Liver (tissue), 9 donors: ENCODE measurements around the gene PCYT2. TPM values are rescaled to one million over a fixed set of nuclear protein-coding genes. Genes with fewer than 3 reads are reported as not detected.

Source experiments
- DNase-seq: peaks from one replicate; pipeline ENCODE4 v3.0.0-alpha.2; 2017; ENCODE audit warnings: low spot score
- H3K27ac ChIP-seq, 2 donors: one replicate each; pipeline ENCODE4 v1.7.0; 2013; ENCODE audit warnings: inconsistent platforms in 2 of 2, low read length in 2 of 2, control low read depth in 1 of 2, low read depth in 1 of 2, mild to moderate bottlenecking in 1 of 2
- H3K27me3 ChIP-seq, 4 donors: one replicate each; pipeline versions ENCODE4 v1.6.1 to v1.7.0; 2013; ENCODE audit warnings: low read length in 3 of 4, inconsistent platforms in 1 of 4, mild to moderate bottlenecking in 1 of 4, moderate library complexity in 1 of 4; ENCODE audit not compliant: control insufficient read depth in 4 of 4, insufficient read depth in 4 of 4
- H3K36me3 ChIP-seq, 4 donors: one replicate each; pipeline versions ENCODE4 v1.6.1 to v1.7.0; 2013; ENCODE audit warnings: low read length in 3 of 4, mild to moderate bottlenecking in 3 of 4, low read depth in 1 of 4, moderate library complexity in 1 of 4; ENCODE audit not compliant: control insufficient read depth in 4 of 4, insufficient read depth in 3 of 4
- H3K4me1 ChIP-seq, 4 donors: one replicate each; pipeline versions ENCODE4 v1.6.1 to v1.7.0; 2013; ENCODE audit warnings: low read length in 3 of 4, mild to moderate bottlenecking in 3 of 4, moderate library complexity in 1 of 4; ENCODE audit not compliant: control insufficient read depth in 4 of 4, insufficient read depth in 4 of 4
- H3K4me3 ChIP-seq, 3 donors: one replicate each; pipeline versions ENCODE4 v1.6.1 to v1.7.0; 2013; ENCODE audit warnings: low read length in 3 of 3, control low read depth in 1 of 3, low read depth in 1 of 3, mild to moderate bottlenecking in 1 of 3
- H3K9ac ChIP-seq, 2 donors: one replicate each; pipeline ENCODE4 v1.7.0; 2013; ENCODE audit warnings: low read length in 2 of 2, mild to moderate bottlenecking in 2 of 2, moderate library complexity in 2 of 2, control low read depth in 1 of 2, low read depth in 1 of 2
- H3K9me3 ChIP-seq, 4 donors: one replicate each; pipeline versions ENCODE4 v1.6.1 to v1.7.0; 2013; ENCODE audit warnings: low read length in 3 of 4; ENCODE audit not compliant: control insufficient read depth in 4 of 4
- EGR1 ChIP-seq, 2 donors: IDR thresholded peaks; 2 replicates each; pipeline ENCODE4 v1.6.1; 2016 to 2018; ENCODE audit warnings: antibody characterized with exemption in 2 of 2, low read depth in 2 of 2
- FOXA1 ChIP-seq: IDR thresholded peaks from 2 replicates; pipeline ENCODE4 v1.6.1; 2016; ENCODE audit warnings: antibody characterized with exemption
- FOXA2 ChIP-seq: IDR thresholded peaks from 2 replicates; pipeline ENCODE4 v1.6.1; 2016; ENCODE audit warnings: antibody characterized with exemption
- GABPA ChIP-seq, 2 donors: IDR thresholded peaks in 1 of 2; conservative IDR thresholded peaks in 1 of 2; 2 replicates each; pipeline ENCODE4 v1.6.1; 2016; ENCODE audit warnings: antibody characterized with exemption in 2 of 2, mild to moderate bottlenecking in 1 of 2, moderate library complexity in 1 of 2
- HNF4A ChIP-seq, 2 donors: conservative IDR thresholded peaks; 2 replicates each; pipeline ENCODE4 v1.6.1; 2016; ENCODE audit warnings: antibody characterized with exemption in 2 of 2, mild to moderate bottlenecking in 2 of 2
- HNF4G ChIP-seq: IDR thresholded peaks from 2 replicates; pipeline ENCODE4 v1.6.1; 2016; ENCODE audit warnings: antibody characterized with exemption
- JUND ChIP-seq, 2 donors: IDR thresholded peaks; 2 replicates each; pipeline ENCODE4 v1.6.1; 2016; ENCODE audit warnings: antibody characterized with exemption in 2 of 2
- NR2F2 ChIP-seq: IDR thresholded peaks from 2 replicates; pipeline ENCODE4 v1.6.1; 2016; ENCODE audit warnings: antibody characterized with exemption
- RAD21 ChIP-seq, 2 donors: IDR thresholded peaks; 2 replicates each; pipeline ENCODE4 v1.6.1; 2016; ENCODE audit warnings: antibody characterized with exemption in 2 of 2, mild to moderate bottlenecking in 2 of 2
- RXRA ChIP-seq, 2 donors: IDR thresholded peaks; 2 replicates each; pipeline ENCODE4 v1.6.1; 2017 to 2018; ENCODE audit warnings: antibody characterized with exemption in 2 of 2, mild to moderate bottlenecking in 1 of 2
- SP1 ChIP-seq: IDR thresholded peaks from 2 replicates; pipeline ENCODE4 v1.6.1; 2018; ENCODE audit warnings: antibody characterized with exemption, mild to moderate bottlenecking
- TAF1 ChIP-seq: conservative IDR thresholded peaks from 2 replicates; pipeline ENCODE4 v1.6.1; 2016; ENCODE audit warnings: antibody characterized with exemption, mild to moderate bottlenecking
- YY1 ChIP-seq: IDR thresholded peaks from 2 replicates; pipeline ENCODE4 v1.6.1; 2016; ENCODE audit warnings: antibody characterized with exemption, mild to moderate bottlenecking
- WGBS: extraction: QIAGEN DNeasy Blood & Tissue Kit; methylation state at CpG from one replicate; pipeline ENCODE4 v1.1.7; 2013; 5-methylcytosine and 5-hydroxymethylcytosine counted together
- polyA plus RNA-seq, 2 donors: library from polyadenylated mRNA; stranded (reverse) in 1 of 2; unstranded in 1 of 2; fragments of 200-250 nt in 1 of 2; fragments of >200 nt in 1 of 2; fragmentation: Nextera tagmentation in 1 of 2; extraction: Ambion mirVana in 1 of 2; gene quantifications; one replicate each; pipeline versions ENCODE4 v1.2.1 to v1.2.3, GENCODE V29; 2013 to 2015
- total RNA-seq, 2 donors: library from RNA; depleted of rRNA; stranded (reverse); fragments of >200 nt; gene quantifications; one replicate each; pipeline ENCODE4 v1.2.3, GENCODE V29; 2014
- TF ChIP-seq, protein P1 (sequence below): IDR thresholded peaks from 2 replicates; pipeline ENCODE4 v1.6.1; 2016; ENCODE audit warnings: antibody characterized with exemption
- TF ChIP-seq, protein P2 (sequence below): IDR thresholded peaks from 2 replicates; pipeline ENCODE4 v1.6.1; 2016; ENCODE audit warnings: antibody characterized with exemption, mild to moderate bottlenecking
- TF ChIP-seq, protein P3 (sequence below): IDR thresholded peaks from 2 replicates; pipeline ENCODE4 v1.6.1; 2016; ENCODE audit warnings: antibody characterized with exemption
- TF ChIP-seq, protein P4 (sequence below): IDR thresholded peaks from 2 replicates; pipeline ENCODE4 v1.6.1; 2016; ENCODE audit warnings: antibody characterized with exemption
- donor health status: healthy.
- donor health status: healthy.
- donor health status: healthy.
- donor health status: healthy.
- donor health status: healthy.

PCYT2 gene
- total and polyA plus RNA-seq, 4 donors = 63.9 to 101 (median 88.4) TPM

DNA sequence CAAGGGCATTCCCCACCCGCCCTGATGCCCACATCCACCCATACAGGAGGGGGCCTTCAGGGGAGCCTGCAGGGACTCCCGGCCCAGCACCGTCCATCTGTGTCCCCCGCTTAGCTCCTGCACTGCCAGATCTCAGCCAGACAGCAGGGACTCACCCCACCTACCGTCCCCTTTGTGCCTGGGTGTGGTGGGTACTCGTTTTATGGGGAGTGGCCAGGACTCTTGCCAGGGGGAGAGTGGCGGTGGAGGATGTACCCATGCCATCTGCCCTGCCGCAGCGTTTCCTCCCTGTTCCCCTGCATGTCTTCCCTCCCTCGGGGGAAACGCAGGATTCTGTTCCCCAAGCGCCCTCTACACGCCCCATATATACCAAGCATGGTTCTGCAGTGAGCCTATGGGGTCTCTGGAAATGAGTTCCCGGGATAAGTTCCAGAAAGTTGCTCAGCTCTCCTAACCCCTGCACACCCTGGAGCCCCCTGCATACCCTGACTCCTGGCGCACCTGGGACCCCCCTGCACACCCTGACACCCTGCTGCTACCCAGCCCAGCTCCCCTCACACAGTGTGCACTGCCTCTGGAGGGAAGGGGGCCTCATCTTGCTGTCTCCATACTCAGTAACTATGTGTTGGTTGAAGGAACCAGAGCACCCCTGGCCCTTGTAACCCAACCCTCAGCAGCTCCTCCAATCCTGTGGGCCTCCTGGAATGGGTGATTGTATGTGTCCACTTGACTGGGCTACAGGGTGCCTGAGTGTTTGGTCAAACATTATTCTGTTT, 20.5 kb upstream of the PCYT2 start:
- no peak for DNase-seq
- H3K9me3 ChIP-seq = no peaks in the 10 kb centered on the region

DNA sequence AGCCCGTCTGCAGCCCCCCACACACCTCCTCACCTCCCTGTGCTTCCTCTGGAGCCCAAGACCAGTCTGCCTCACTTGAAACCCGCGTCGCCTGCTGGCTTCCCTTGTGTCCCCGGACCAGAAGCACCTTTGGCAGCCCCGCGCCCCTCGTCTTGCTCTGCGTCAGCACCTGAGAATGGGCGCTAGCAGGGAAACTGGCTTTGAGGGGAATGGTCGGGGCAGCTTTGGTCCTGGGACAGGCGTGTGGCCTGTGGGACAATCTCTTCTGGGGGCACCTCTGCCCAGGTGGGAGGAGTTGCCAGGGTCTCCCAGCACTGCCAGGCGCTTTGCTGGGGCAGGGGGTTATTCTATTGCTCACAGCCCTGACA, 20.0 kb upstream of the PCYT2 start:
- no peaks in the 10 kb centered on the region for H3K27me3 ChIP-seq
- H3K36me3 ChIP-seq = no peaks in the 10 kb centered on the region
- no peak for DNase-seq
- no peak overlapping the region for H3K9ac ChIP-seq
- WGBS = 81% methylated on average over 13 of the region's 13 CpGs
- H3K9me3 ChIP-seq = no peaks in the 10 kb centered on the region
- peaks cover 4 to 31% (median 12%) of the 10 kb centered on the region in 4 donors for H3K4me1 ChIP-seq
- H3K4me3 ChIP-seq = no peak overlapping the region
- H3K27ac ChIP-seq = no peak overlapping the region
- TF ChIP-seq RXRA (IDR thresholded peaks at IDR 0.05) (no peak), YY1 (no peak), FOXA2 (no peak), NR2F2 (no peak), TAF1 (no peak), EGR1 (IDR thresholded peaks at IDR 0.05; ENCODE audit: low read depth in 2 of 2) (no peak), RAD21 (IDR thresholded peaks at IDR 0.05) (no peak), JUND (IDR thresholded peaks at IDR 0.05) (no peak)
- TF ChIP-seq, protein P1, sequence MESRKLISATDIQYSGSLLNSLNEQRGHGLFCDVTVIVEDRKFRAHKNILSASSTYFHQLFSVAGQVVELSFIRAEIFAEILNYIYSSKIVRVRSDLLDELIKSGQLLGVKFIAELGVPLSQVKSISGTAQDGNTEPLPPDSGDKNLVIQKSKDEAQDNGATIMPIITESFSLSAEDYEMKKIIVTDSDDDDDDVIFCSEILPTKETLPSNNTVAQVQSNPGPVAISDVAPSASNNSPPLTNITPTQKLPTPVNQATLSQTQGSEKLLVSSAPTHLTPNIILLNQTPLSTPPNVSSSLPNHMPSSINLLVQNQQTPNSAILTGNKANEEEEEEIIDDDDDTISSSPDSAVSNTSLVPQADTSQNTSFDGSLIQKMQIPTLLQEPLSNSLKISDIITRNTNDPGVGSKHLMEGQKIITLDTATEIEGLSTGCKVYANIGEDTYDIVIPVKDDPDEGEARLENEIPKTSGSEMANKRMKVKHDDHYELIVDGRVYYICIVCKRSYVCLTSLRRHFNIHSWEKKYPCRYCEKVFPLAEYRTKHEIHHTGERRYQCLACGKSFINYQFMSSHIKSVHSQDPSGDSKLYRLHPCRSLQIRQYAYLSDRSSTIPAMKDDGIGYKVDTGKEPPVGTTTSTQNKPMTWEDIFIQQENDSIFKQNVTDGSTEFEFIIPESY = no peak
- TF ChIP-seq, protein P2, sequence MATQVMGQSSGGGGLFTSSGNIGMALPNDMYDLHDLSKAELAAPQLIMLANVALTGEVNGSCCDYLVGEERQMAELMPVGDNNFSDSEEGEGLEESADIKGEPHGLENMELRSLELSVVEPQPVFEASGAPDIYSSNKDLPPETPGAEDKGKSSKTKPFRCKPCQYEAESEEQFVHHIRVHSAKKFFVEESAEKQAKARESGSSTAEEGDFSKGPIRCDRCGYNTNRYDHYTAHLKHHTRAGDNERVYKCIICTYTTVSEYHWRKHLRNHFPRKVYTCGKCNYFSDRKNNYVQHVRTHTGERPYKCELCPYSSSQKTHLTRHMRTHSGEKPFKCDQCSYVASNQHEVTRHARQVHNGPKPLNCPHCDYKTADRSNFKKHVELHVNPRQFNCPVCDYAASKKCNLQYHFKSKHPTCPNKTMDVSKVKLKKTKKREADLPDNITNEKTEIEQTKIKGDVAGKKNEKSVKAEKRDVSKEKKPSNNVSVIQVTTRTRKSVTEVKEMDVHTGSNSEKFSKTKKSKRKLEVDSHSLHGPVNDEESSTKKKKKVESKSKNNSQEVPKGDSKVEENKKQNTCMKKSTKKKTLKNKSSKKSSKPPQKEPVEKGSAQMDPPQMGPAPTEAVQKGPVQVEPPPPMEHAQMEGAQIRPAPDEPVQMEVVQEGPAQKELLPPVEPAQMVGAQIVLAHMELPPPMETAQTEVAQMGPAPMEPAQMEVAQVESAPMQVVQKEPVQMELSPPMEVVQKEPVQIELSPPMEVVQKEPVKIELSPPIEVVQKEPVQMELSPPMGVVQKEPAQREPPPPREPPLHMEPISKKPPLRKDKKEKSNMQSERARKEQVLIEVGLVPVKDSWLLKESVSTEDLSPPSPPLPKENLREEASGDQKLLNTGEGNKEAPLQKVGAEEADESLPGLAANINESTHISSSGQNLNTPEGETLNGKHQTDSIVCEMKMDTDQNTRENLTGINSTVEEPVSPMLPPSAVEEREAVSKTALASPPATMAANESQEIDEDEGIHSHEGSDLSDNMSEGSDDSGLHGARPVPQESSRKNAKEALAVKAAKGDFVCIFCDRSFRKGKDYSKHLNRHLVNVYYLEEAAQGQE = no peak
- TF ChIP-seq, protein P3, sequence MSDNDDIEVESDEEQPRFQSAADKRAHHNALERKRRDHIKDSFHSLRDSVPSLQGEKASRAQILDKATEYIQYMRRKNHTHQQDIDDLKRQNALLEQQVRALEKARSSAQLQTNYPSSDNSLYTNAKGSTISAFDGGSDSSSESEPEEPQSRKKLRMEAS = no peak

More for the DNA sequence above, 20.5 kb upstream of the PCYT2 start:
- TF ChIP-seq, protein P3 = no peak
- TF ChIP-seq GABPA (IDR thresholded peaks at IDR 0.05 in 1 of 2, conservative IDR thresholded peaks at IDR 0.05 in 1 of 2) (no peak), RAD21 (IDR thresholded peaks at IDR 0.05) (no peak), JUND (IDR thresholded peaks at IDR 0.05) (no peak), YY1 (no peak), EGR1 (IDR thresholded peaks at IDR 0.05; ENCODE audit: low read depth in 2 of 2) (no peak), HNF4G (no peak), RXRA (IDR thresholded peaks at IDR 0.05) (no peak), FOXA1 (no peak), TAF1 (no peak), NR2F2 (no peak), HNF4A (conservative IDR thresholded peaks at IDR 0.05) (no peak), SP1 (no peak)
- TF ChIP-seq, protein P1 = no peak
- TF ChIP-seq, protein P2 = no peak
- TF ChIP-seq, protein P4, sequence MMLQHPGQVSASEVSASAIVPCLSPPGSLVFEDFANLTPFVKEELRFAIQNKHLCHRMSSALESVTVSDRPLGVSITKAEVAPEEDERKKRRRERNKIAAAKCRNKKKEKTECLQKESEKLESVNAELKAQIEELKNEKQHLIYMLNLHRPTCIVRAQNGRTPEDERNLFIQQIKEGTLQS = no peak
- no peak overlapping the region for H3K27ac ChIP-seq
- 62% methylated on average over 15 of the region's 15 CpGs for WGBS
- no peaks in the 10 kb centered on the region for H3K36me3 ChIP-seq
- no peaks in the 10 kb centered on the region for H3K27me3 ChIP-seq
- no peak overlapping the region for H3K4me3 ChIP-seq
- H3K9ac ChIP-seq = no peak overlapping the region
- peaks cover 5 to 28% (median 14%) of the 10 kb centered on the region in 4 donors for H3K4me1 ChIP-seq
